Hepatocyte (in vitro differentiated cells): ENCODE data around the gene ANGPTL8. TPM values are rescaled to one million over a fixed set of nuclear protein-coding genes. Genes with fewer than 3 reads are reported as not detected.
A peak's percentile ranks its signal among the peaks of the same experiment; 100 is the strongest.

Source experiments
- DNase-seq: peaks from one replicate; pipeline ENCODE4 v3.0.0-alpha.2; 2016; ENCODE audit warnings: low spot score
- H2AFZ ChIP-seq: fragments of 200-600 bp; sonication (generic); 2 replicates; pipeline ENCODE4 v1.6.0; 2016; ENCODE audit warnings: antibody characterized with exemption, mild to moderate bottlenecking
- H3K27ac ChIP-seq: fragments of 200-600 bp; sonication (generic); 2 replicates; pipeline ENCODE4 v1.5.1; 2016; ENCODE audit warnings: mild to moderate bottlenecking
- H3K27me3 ChIP-seq: fragments of 200-600 bp; sonication (generic); 2 replicates; pipeline ENCODE4 v1.6.1; 2016
- H3K36me3 ChIP-seq: fragments of 200-600 bp; sonication (generic); replicated peaks from 2 replicates; pipeline ENCODE4 v1.5.1; 2016; ENCODE audit warnings: low read depth; ENCODE audit not compliant: insufficient read depth
- H3K4me1 ChIP-seq: fragments of 200-600 bp; sonication (generic); 2 replicates; pipeline ENCODE4 v1.5.1; 2016; ENCODE audit warnings: mild to moderate bottlenecking, moderate library complexity; ENCODE audit not compliant: insufficient read depth
- H3K4me2 ChIP-seq: fragments of 200-600 bp; sonication (generic); 2 replicates; pipeline ENCODE4 v1.6.0; 2016
- H3K4me3 ChIP-seq: fragments of 200-600 bp; sonication (generic); 2 replicates; pipeline ENCODE4 v1.5.1; 2016; ENCODE audit warnings: mild to moderate bottlenecking
- H3K79me2 ChIP-seq: fragments of 200-600 bp; sonication (generic); 2 replicates; pipeline ENCODE4 v1.6.0; 2017; ENCODE audit warnings: mild to moderate bottlenecking
- H3K9me2 ChIP-seq: fragments of 200-600 bp; sonication (generic); replicated peaks from 2 replicates; pipeline ENCODE4 v1.6.0; 2017; ENCODE audit warnings: mild to moderate bottlenecking; ENCODE audit not compliant: insufficient read depth
- H3K9me3 ChIP-seq: fragments of 200-600 bp; sonication (generic); 2 replicates; pipeline ENCODE4 v1.5.1; 2016; ENCODE audit warnings: low read depth, mild to moderate bottlenecking
- H4K20me1 ChIP-seq: fragments of 200-600 bp; sonication (generic); 2 replicates; pipeline ENCODE4 v1.6.0; 2016; ENCODE audit warnings: mild to moderate bottlenecking; ENCODE audit not compliant: insufficient read depth, poor library complexity, severe bottlenecking
- EZH2 ChIP-seq: fragments of 200-600 bp; sonication (generic); IDR thresholded peaks from 2 replicates; pipeline ENCODE4 v1.6.1; 2016; ENCODE audit warnings: antibody characterized with exemption, mild to moderate bottlenecking, borderline replicate concordance
- EZH2phosphoT487 ChIP-seq: fragments of 200-600 bp; sonication (generic); IDR thresholded peaks from one replicate; pipeline ENCODE4 v1.6.1; 2018; ENCODE audit warnings: antibody characterized with exemption, mild to moderate bottlenecking, low read depth, moderate library complexity; ENCODE audit not compliant: unreplicated experiment, severe bottlenecking
- WGBS: methylation state at CpG from one replicate; pipeline ENCODE4 v1.1.6; 2016; ENCODE audit warnings: low lambda C conversion rate; ENCODE audit errors: missing lambda C conversion rate; 5-methylcytosine and 5-hydroxymethylcytosine counted together
- polyA plus RNA-seq: library from polyadenylated mRNA; unstranded; fragments of >200 nt; fragmentation: Nextera tagmentation; extraction: Ambion mirVana; gene quantifications from 2 replicates; pipeline ENCODE4 v1.2.1, GENCODE V29; 2016
- total RNA-seq: library from RNA; depleted of rRNA; stranded (reverse); fragments of >200 nt; gene quantifications from 2 replicates; pipeline ENCODE4 v1.2.3, GENCODE V29; 2014
- TF ChIP-seq, protein P1 (sequence below): fragments of 200-600 bp; sonication (generic); IDR thresholded peaks from 2 replicates; pipeline ENCODE4 v1.5.1; 2016; ENCODE audit warnings: antibody characterized with exemption, mild to moderate bottlenecking; ENCODE audit not compliant: poor library complexity

ANGPTL8 gene
- total and polyA plus RNA-seq, 2 experiments from 2014 or later = 20.8 to 24.9 TPM

- Histone ChIP-seq H2AFZ (no peak overlapping the region), H3K4me1 (peaks cover 27% of the 10 kb centered on the region), H3K4me2 (peak overlapping the region; percentile 27), H3K79me2 (peaks cover 9% of the 10 kb centered on the region), H3K36me3 (no peaks in the 10 kb centered on the region), H3K27ac (peak overlapping the region; percentile 99), H3K4me3 (no peak overlapping the region), H3K9me2 (no peaks in the 10 kb centered on the region), H3K9me3 (no peaks in the 10 kb centered on the region), H3K27me3 (no peaks in the 10 kb centered on the region), H4K20me1 (no peaks in the 10 kb centered on the region)
- TF ChIP-seq, protein P1, sequence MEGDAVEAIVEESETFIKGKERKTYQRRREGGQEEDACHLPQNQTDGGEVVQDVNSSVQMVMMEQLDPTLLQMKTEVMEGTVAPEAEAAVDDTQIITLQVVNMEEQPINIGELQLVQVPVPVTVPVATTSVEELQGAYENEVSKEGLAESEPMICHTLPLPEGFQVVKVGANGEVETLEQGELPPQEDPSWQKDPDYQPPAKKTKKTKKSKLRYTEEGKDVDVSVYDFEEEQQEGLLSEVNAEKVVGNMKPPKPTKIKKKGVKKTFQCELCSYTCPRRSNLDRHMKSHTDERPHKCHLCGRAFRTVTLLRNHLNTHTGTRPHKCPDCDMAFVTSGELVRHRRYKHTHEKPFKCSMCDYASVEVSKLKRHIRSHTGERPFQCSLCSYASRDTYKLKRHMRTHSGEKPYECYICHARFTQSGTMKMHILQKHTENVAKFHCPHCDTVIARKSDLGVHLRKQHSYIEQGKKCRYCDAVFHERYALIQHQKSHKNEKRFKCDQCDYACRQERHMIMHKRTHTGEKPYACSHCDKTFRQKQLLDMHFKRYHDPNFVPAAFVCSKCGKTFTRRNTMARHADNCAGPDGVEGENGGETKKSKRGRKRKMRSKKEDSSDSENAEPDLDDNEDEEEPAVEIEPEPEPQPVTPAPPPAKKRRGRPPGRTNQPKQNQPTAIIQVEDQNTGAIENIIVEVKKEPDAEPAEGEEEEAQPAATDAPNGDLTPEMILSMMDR = no peak
- TF ChIP-seq EZH2 (no peak), EZH2phosphoT487 (no peak)
- WGBS = 71% methylated on average over 6 of the region's 6 CpGs
- DNase-seq = no peak
These were observed 25.9 kb downstream of the ANGPTL8 start for GRCh38 chr19:11265177-11265784.

DNA sequence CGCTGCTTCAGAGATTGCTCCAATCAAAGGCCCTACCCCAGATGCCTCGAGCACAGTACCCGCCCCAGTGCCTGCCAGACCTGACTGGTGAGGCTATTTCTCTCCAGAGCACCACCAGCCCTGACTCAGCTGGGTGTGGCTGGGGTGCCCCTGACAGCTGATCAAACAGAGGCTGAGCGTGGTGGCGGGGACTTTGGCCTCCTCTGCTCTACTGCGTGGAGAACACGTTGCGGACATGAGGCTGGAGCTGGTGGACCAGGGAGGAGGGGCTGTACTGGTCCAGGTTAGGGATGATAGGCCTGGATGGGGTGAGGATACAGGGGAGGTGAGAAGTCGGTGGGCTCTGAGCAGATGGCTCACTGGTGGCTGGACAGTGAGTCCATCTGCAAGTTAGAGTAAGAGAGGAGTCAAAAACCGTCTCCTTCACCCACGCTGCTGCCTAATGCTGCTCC is 26.4 kb downstream of the ANGPTL8 start:
- Histone ChIP-seq H3K9me3 (no peaks in the 10 kb centered on the region), H3K79me2 (peaks cover 9% of the 10 kb centered on the region), H3K4me1 (peaks cover 27% of the 10 kb centered on the region), H4K20me1 (no peaks in the 10 kb centered on the region), H2AFZ (no peak overlapping the region), H3K9me2 (no peaks in the 10 kb centered on the region), H3K27me3 (no peaks in the 10 kb centered on the region), H3K4me2 (no peak overlapping the region), H3K36me3 (no peaks in the 10 kb centered on the region), H3K27ac (peak overlapping the region; percentile 99), H3K4me3 (no peak overlapping the region)
- WGBS = 55% methylated on average over 11 of the region's 11 CpGs
- DNase-seq = peak; percentile 91
- TF ChIP-seq EZH2phosphoT487 = no peak
- TF ChIP-seq, protein P1 = no peak
- no peak for TF ChIP-seq EZH2

GRCh38 chr19:11267316-11268085 is 28.1 kb downstream of the ANGPTL8 start:
- H2AFZ ChIP-seq = no peak overlapping the region
- peaks cover 6% of the 10 kb centered on the region for H3K79me2 ChIP-seq
- WGBS = 91% methylated on average over 10 of the region's 10 CpGs
- no peaks in the 10 kb centered on the region for H3K9me3 ChIP-seq
- H3K4me3 ChIP-seq = no peak overlapping the region
- no peak overlapping the region for H3K27ac ChIP-seq
- no peak for TF ChIP-seq EZH2
- TF ChIP-seq, protein P1 = no peak
- no peak for DNase-seq
- no peaks in the 10 kb centered on the region for H4K20me1 ChIP-seq
- no peaks in the 10 kb centered on the region for H3K9me2 ChIP-seq
- no peaks in the 10 kb centered on the region for H3K27me3 ChIP-seq
- H3K4me1 ChIP-seq = peaks cover 24% of the 10 kb centered on the region
- no peaks in the 10 kb centered on the region for H3K36me3 ChIP-seq
- H3K4me2 ChIP-seq = no peak overlapping the region
